Measurements from ENCODE around the gene PLCH1.

Gene PLCH1

GRCh38 chr3:155737844-155738460 is 6.9 kb downstream of the PLCH1 start:
- Histone ChIP-seq H3K27ac (ENCODE audit: low read depth, low read length, poor library complexity, severe bottlenecking) (no peak overlapping the region), H3K27me3 (ENCODE audit: insufficient read depth, low read length) (no peaks in the 10 kb centered on the region; the same call in 1 of the 2 replicates)

DNA sequence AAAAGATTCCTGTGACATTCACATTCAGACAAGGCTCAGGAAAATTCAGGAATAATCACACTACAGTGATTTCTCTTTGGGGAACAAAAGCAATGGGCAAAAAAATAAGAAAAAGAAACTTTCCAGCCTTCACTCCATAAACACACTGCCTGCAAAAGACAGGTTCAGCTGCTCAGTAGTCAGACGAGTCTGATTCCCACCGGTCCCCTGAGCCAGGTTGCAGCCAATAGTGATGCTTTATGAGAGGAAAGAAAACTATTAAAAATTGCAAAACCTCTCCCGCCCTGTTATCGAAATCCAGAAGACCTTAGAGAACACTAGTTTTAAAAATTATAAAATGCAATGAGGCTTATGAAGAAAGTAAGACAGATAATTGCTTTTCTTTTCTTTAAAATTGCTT is 8.5 kb downstream of the PLCH1 start:
- TF ChIP-seq CTCF (IDR thresholded peaks at IDR 0.05; ENCODE audit: low read length), result no peak
- TF ChIP-seq EZH2 (IDR thresholded peaks at IDR 0.05; ENCODE audit: borderline replicate concordance, low read length), result no peak
- no peaks in the 10 kb centered on the region for H3K36me3 ChIP-seq (ENCODE audit: insufficient read depth, low read length)
- H3K4me1 ChIP-seq (ENCODE audit: insufficient read depth, low read length, severe bottlenecking), result no peaks in the 10 kb centered on the region
- no peak overlapping the region for H3K4me2 ChIP-seq (ENCODE audit: low read length)
- H3K27me3 ChIP-seq (ENCODE audit: insufficient read depth, low read length), result no peaks in the 10 kb centered on the region
- no peaks in the 10 kb centered on the region for H3K9me3 ChIP-seq (ENCODE audit: low read length)
- no peak overlapping the region for H3K9ac ChIP-seq (ENCODE audit: low read length)
- no peaks in the 10 kb centered on the region for H3F3A ChIP-seq (ENCODE audit: insufficient read depth, low read length)
- H4K20me1 ChIP-seq (ENCODE audit: insufficient read depth, low read length), result no peaks in the 10 kb centered on the region
- no peak overlapping the region for H3K27ac ChIP-seq (ENCODE audit: low read depth, low read length, poor library complexity, severe bottlenecking)
- no peak overlapping the region for H2AFZ ChIP-seq (ENCODE audit: low read length)
- H3K9me2 ChIP-seq (ENCODE audit: low read depth, low read length), result no peaks in the 10 kb centered on the region
- H3K4me3 ChIP-seq (ENCODE audit: low read depth, low read length, poor library complexity, severe bottlenecking), result no peak overlapping the region
- no peaks in the 10 kb centered on the region for H3K79me2 ChIP-seq (ENCODE audit: insufficient read depth, low read length)

More at GRCh38 chr3:155737844-155738460, 6.9 kb downstream of the PLCH1 start:
- TF ChIP-seq CTCF (IDR thresholded peaks at IDR 0.05; ENCODE audit: low read length) (no peak), EZH2 (IDR thresholded peaks at IDR 0.05; ENCODE audit: borderline replicate concordance, low read length) (no peak)
- Histone ChIP-seq H2AFZ (ENCODE audit: low read length) (no peak overlapping the region), H3K36me3 (ENCODE audit: insufficient read depth, low read length) (no peaks in the 10 kb centered on the region), H3K9me2 (ENCODE audit: low read depth, low read length) (no peaks in the 10 kb centered on the region), H3K4me2 (ENCODE audit: low read length) (no peak overlapping the region), H3K9me3 (ENCODE audit: low read length) (no peaks in the 10 kb centered on the region), H3K4me1 (ENCODE audit: insufficient read depth, low read length, severe bottlenecking) (no peaks in the 10 kb centered on the region), H4K20me1 (ENCODE audit: insufficient read depth, low read length) (no peaks in the 10 kb centered on the region), H3K9ac (ENCODE audit: low read length) (no peak overlapping the region), H3F3A (ENCODE audit: insufficient read depth, low read length) (no peaks in the 10 kb centered on the region), H3K79me2 (ENCODE audit: insufficient read depth, low read length) (no peaks in the 10 kb centered on the region), H3K4me3 (ENCODE audit: low read depth, low read length, poor library complexity, severe bottlenecking) (no peak overlapping the region)

GRCh38 chr3:155730843-155731242 is 14.0 kb downstream of the PLCH1 start:
- Histone ChIP-seq H4K20me1 (ENCODE audit: insufficient read depth, low read length) (no peaks in the 10 kb centered on the region), H3K27ac (ENCODE audit: low read depth, low read length, poor library complexity, severe bottlenecking) (no peak overlapping the region), H3K79me2 (ENCODE audit: insufficient read depth, low read length) (no peaks in the 10 kb centered on the region), H3K4me3 (ENCODE audit: low read depth, low read length, poor library complexity, severe bottlenecking) (no peak overlapping the region), H2AFZ (ENCODE audit: low read length) (no peak overlapping the region), H3K27me3 (ENCODE audit: insufficient read depth, low read length) (no peaks in the 10 kb centered on the region), H3K9me2 (ENCODE audit: low read depth, low read length) (no peaks in the 10 kb centered on the region), H3K4me2 (ENCODE audit: low read length) (no peak overlapping the region), H3F3A (ENCODE audit: insufficient read depth, low read length) (no peaks in the 10 kb centered on the region), H3K36me3 (ENCODE audit: insufficient read depth, low read length) (no peaks in the 10 kb centered on the region), H3K4me1 (ENCODE audit: insufficient read depth, low read length, severe bottlenecking) (no peaks in the 10 kb centered on the region), H3K9ac (ENCODE audit: low read length) (no peak overlapping the region), H3K9me3 (ENCODE audit: low read length) (no peaks in the 10 kb centered on the region)
- TF ChIP-seq EZH2 (IDR thresholded peaks at IDR 0.05; ENCODE audit: borderline replicate concordance, low read length), result no peak
- TF ChIP-seq CTCF (IDR thresholded peaks at IDR 0.05; ENCODE audit: low read length), result no peak
